ENCODE data around the gene ARHGAP32. TPM values are rescaled to one million over a fixed set of nuclear protein-coding genes. Genes with fewer than 3 reads are reported as not detected.

The ARHGAP32 gene
- total RNA-seq, 1 experiment from 2014 or later, result 22.0 TPM

GRCh38 chr11:129141748-129142523 lies 50.2 kb downstream of the ARHGAP32 start:
- Histone ChIP-seq H2AFZ (ENCODE audit: low read length) (no peak overlapping the region), H2BK120ac (ENCODE audit: low read depth, low read length, poor library complexity, severe bottlenecking) (no peak overlapping the region), H3K9ac (ENCODE audit: extremely low read depth, insufficient read length, low read length) (no peak overlapping the region), H2BK20ac (ENCODE audit: low read depth, low read length, poor library complexity, severe bottlenecking) (no peak overlapping the region), H3K23ac (ENCODE audit: insufficient read length, low read depth, low read length) (no peak overlapping the region), H2AK5ac (ENCODE audit: insufficient read length, low read length) (no peak overlapping the region), H2BK12ac (ENCODE audit: insufficient read length, low read depth, low read length) (no peak overlapping the region), H3T11ph (ENCODE audit: low read length) (no peak overlapping the region), H3K9me3 (ENCODE audit: control insufficient read depth, low read depth, low read length) (no peaks in the 10 kb centered on the region), H3K56ac (ENCODE audit: insufficient read length, low read depth, low read length) (no peak overlapping the region), H3K14ac (ENCODE audit: insufficient read depth, low read length) (no peak overlapping the region), H4K5ac (ENCODE audit: insufficient read length, low read depth, low read length) (no peak overlapping the region), H3K79me1 (ENCODE audit: insufficient read depth, low read depth, low read length, poor library complexity, severe bottlenecking) (no peaks in the 10 kb centered on the region), H3K4ac (ENCODE audit: low read depth, low read length) (no peak overlapping the region), H4K20me1 (ENCODE audit: control insufficient read depth, insufficient read depth, insufficient read length) (no peaks in the 10 kb centered on the region), H3K23me2 (ENCODE audit: insufficient read length, low read depth, low read length, poor library complexity, severe bottlenecking) (no peaks in the 10 kb centered on the region), H3K18ac (ENCODE audit: insufficient read length, low read depth, low read length) (no peak overlapping the region), H2BK5ac (ENCODE audit: insufficient read length, low read length) (no peak overlapping the region), H2BK15ac (ENCODE audit: low read depth, low read length) (no peak overlapping the region), H3K4me1 (ENCODE audit: insufficient read depth, low read length) (peaks cover 3% of the 10 kb centered on the region), H3K79me2 (ENCODE audit: insufficient read depth, low read length) (no peaks in the 10 kb centered on the region), H4K91ac (ENCODE audit: insufficient read length, low read depth, low read length) (no peak overlapping the region), H3K27ac (ENCODE audit: insufficient read length, low read depth, low read length) (no peak overlapping the region), H3K4me2 (ENCODE audit: insufficient read depth, insufficient read length, low read length) (no peak overlapping the region), H4K8ac (replicated peaks; ENCODE audit: insufficient read length, low read depth, low read length) (no peak overlapping the region), H3K27me3 (ENCODE audit: insufficient read depth, low read length) (no peaks in the 10 kb centered on the region)
- peaks cover 0 to 4% (median 1%) of the 10 kb centered on the region in 3 experiments; a peak in 3 of 7 replicates for H3K36me3 Mint-ChIP-seq (ENCODE audit: insufficient read depth in 1 of 3, low read depth in 3 of 3)
- no peak overlapping the region for H3K27ac Mint-ChIP-seq
- no peak overlapping the region for H3K4me3 Mint-ChIP-seq
- no peaks in the 10 kb centered on the region for H3K27me3 Mint-ChIP-seq (ENCODE audit: low read depth)
- WGBS (ENCODE audit: extremely low coverage, insufficient read length, low lambda C conversion rate), result no CpG with 5 or more reads among the region's 8 CpGs
- H3K4me1 Mint-ChIP-seq, result peaks cover 18 to 29% of the 10 kb centered on the region in 2 experiments
- TF ChIP-seq CTCF (conservative IDR thresholded peaks at IDR 0.05), result no peak
- H3K9me3 Mint-ChIP-seq, result no peaks in the 10 kb centered on the region
- DNase-seq, result no peak
